H1 (cell line): Measurements from ENCODE around the gene GRM7. TPM values are rescaled to one million over a fixed set of nuclear protein-coding genes. Genes with fewer than 3 reads are reported as not detected.

Experiments
- CTCF ChIA-PET: fragments of 300-600 bp; sonication (Branson Sonifier 250); formaldehyde crosslinking; loops from one replicate; lab custom pipeline; 2021; ENCODE audit not compliant: partially characterized antibody; lab: Charles Lee
- POLR2A ChIA-PET: fragments of 300-600 bp; sonication (Branson Sonifier 250); formaldehyde crosslinking; loops from one replicate; lab custom pipeline; 2021; ENCODE audit warnings: inconsistent platforms; ENCODE audit not compliant: partially characterized antibody; lab: Charles Lee
- DNase-seq, 2 experiments: peaks; one replicate each; pipeline versions ENCODE4 v3.0.0 to v3.0.0-alpha.2; 2010 to 2022; ENCODE audit warnings: low spot score in 2 of 2, low read depth in 1 of 2, mixed read lengths in 1 of 2
- FAIRE-seq: peaks from 2 replicates; lab custom pipeline; 2011; peaks lifted over from hg19 to GRCh38; lab: Jason Lieb, UNC
- H2AFZ ChIP-seq: 2 replicates; pipeline ENCODE4 v1.8.1; 2012; ENCODE audit warnings: low read length, inconsistent platforms
- H2AK5ac ChIP-seq: 2 replicates; pipeline ENCODE4 v1.6.1; 2013; ENCODE audit warnings: low read depth, low read length
- H2BK120ac ChIP-seq: replicated peaks from 2 replicates; pipeline ENCODE3; 2013; ENCODE audit warnings: low read depth, low read length, inconsistent platforms
- H2BK12ac ChIP-seq: 2 replicates; pipeline ENCODE4 v1.6.1; 2013; ENCODE audit warnings: low read depth, low read length
- H2BK15ac ChIP-seq: 2 replicates; pipeline ENCODE4 v1.6.1; 2013; ENCODE audit warnings: low read length
- H2BK20ac ChIP-seq: 2 replicates; pipeline ENCODE4 v1.6.1; 2013; ENCODE audit warnings: low read length
- H2BK5ac ChIP-seq: 2 replicates; pipeline ENCODE4 v1.6.1; 2013; ENCODE audit warnings: low read depth, low read length
- H3K14ac ChIP-seq: 2 replicates; pipeline ENCODE4 v1.6.1; 2013; ENCODE audit warnings: inconsistent platforms; ENCODE audit not compliant: insufficient read length
- H3K18ac ChIP-seq: 2 replicates; pipeline ENCODE4 v1.6.1; 2013; ENCODE audit warnings: low read length; ENCODE audit errors: extremely low read depth
- H3K23ac ChIP-seq: 2 replicates; pipeline ENCODE4 v1.6.1; 2013; ENCODE audit warnings: inconsistent platforms; ENCODE audit not compliant: insufficient read length
- H3K23me2 ChIP-seq: 2 replicates; pipeline ENCODE4 v1.6.1; 2013; ENCODE audit warnings: low read depth, low read length
- H3K27ac ChIP-seq: 2 replicates; pipeline ENCODE4 v1.6.1; 2011; ENCODE audit warnings: low read depth, low read length, inconsistent platforms
- H3K27me3 ChIP-seq, 4 experiments: replicated peaks in 1 of 4; 1 replicate in 1 of 4; 2 replicates in 3 of 4; pipeline versions ENCODE4 v1.6.1 to v1.8.1; 2011 to 2013; ENCODE audit warnings: low read length in 3 of 4, mild to moderate bottlenecking in 3 of 4, inconsistent platforms in 2 of 4, mixed read lengths in 2 of 4, moderate library complexity in 1 of 4; ENCODE audit not compliant: control insufficient read depth in 3 of 4, insufficient read depth in 3 of 4; ENCODE audit errors: extremely low read depth in 1 of 4
- H3K36me3 ChIP-seq, 4 experiments: 2 replicates each; pipeline versions ENCODE4 v1.6.1 to v1.8.1; 2011 to 2013; ENCODE audit warnings: mild to moderate bottlenecking in 4 of 4, low read length in 3 of 4, moderate library complexity in 2 of 4, control low read depth in 1 of 4, inconsistent platforms in 1 of 4; ENCODE audit not compliant: insufficient read depth in 4 of 4, control insufficient read depth in 2 of 4
- H3K4ac ChIP-seq: replicated peaks from 2 replicates; pipeline ENCODE3; 2013; ENCODE audit warnings: low read length, low read depth, mixed read lengths, inconsistent platforms; ENCODE audit not compliant: insufficient read length
- H3K4me1 ChIP-seq, 4 experiments: replicated peaks in 1 of 4; 1 replicate in 1 of 4; 2 replicates in 3 of 4; pipeline versions ENCODE4 v1.6.1 to v1.8.1; 2011 to 2013; ENCODE audit warnings: low read length in 3 of 4, inconsistent platforms in 2 of 4, mixed read lengths in 1 of 4; ENCODE audit not compliant: insufficient read depth in 4 of 4, control insufficient read depth in 3 of 4
- H3K4me2 ChIP-seq, 2 experiments: 2 replicates each; pipeline versions ENCODE4 v1.6.1 to v1.8.1; 2011 to 2013; ENCODE audit warnings: low read depth in 2 of 2, low read length in 2 of 2, control low read depth in 1 of 2, inconsistent platforms in 1 of 2, mild to moderate bottlenecking in 1 of 2; ENCODE audit not compliant: insufficient read depth in 1 of 2
- H3K4me3 ChIP-seq, 4 experiments: fragments of 200-600, 300-600 bp in 1 of 4; sonication (generic), shearing (Covaris generic), sonication (Bioruptor Twin) in 1 of 4; 2 replicates each; pipeline versions ENCODE4 v1.5.1 to v1.8.1; 2011 to 2016; ENCODE audit warnings: low read length in 4 of 4, low read depth in 3 of 4, control low read depth in 2 of 4, inconsistent platforms in 2 of 4, mild to moderate bottlenecking in 2 of 4, mixed read lengths in 1 of 4, moderate library complexity in 1 of 4; ENCODE audit not compliant: insufficient read depth in 2 of 4; ENCODE audit errors: extremely low read depth in 1 of 4
- H3K56ac ChIP-seq: replicated peaks from 2 replicates; pipeline ENCODE3; 2013; ENCODE audit warnings: low read depth, mild to moderate bottlenecking, mixed read lengths, low read length, inconsistent platforms; ENCODE audit not compliant: insufficient read length
- H3K79me1 ChIP-seq: 2 replicates; pipeline ENCODE4 v1.6.1; 2013; ENCODE audit warnings: low read depth, low read length, control low read depth
- H3K79me2 ChIP-seq, 2 experiments: 2 replicates each; pipeline versions ENCODE4 v1.6.1 to v1.8.1; 2012 to 2013; ENCODE audit warnings: low read length in 2 of 2, mild to moderate bottlenecking in 2 of 2, inconsistent platforms in 1 of 2; ENCODE audit not compliant: insufficient read depth in 2 of 2, control insufficient read depth in 1 of 2
- H3K9ac ChIP-seq, 4 experiments: replicated peaks in 1 of 4; 1 replicate in 1 of 4; 2 replicates in 3 of 4; pipeline versions ENCODE4 v1.6.1 to v1.8.1; 2011 to 2013; ENCODE audit warnings: low read depth in 3 of 4, low read length in 3 of 4, control low read depth in 2 of 4, mild to moderate bottlenecking in 2 of 4, moderate library complexity in 2 of 4, inconsistent platforms in 1 of 4; ENCODE audit errors: extremely low read depth in 1 of 4
- H3K9me3 ChIP-seq, 2 experiments: 2 replicates each; pipeline versions ENCODE4 v1.6.1 to v1.8.1; 2012 to 2013; ENCODE audit warnings: mild to moderate bottlenecking in 2 of 2, moderate library complexity in 2 of 2, control low read depth in 1 of 2, inconsistent platforms in 1 of 2, low read depth in 1 of 2, low read length in 1 of 2, mixed read lengths in 1 of 2; ENCODE audit not compliant: insufficient read depth in 2 of 2
- H4K20me1 ChIP-seq, 2 experiments: replicated peaks in 1 of 2; 2 replicates each; pipeline versions ENCODE3 to v1.8.1; 2011 to 2013; ENCODE audit warnings: inconsistent platforms in 2 of 2, low read length in 2 of 2, mild to moderate bottlenecking in 1 of 2; ENCODE audit not compliant: insufficient read depth in 2 of 2, control insufficient read depth in 1 of 2
- H4K5ac ChIP-seq: 2 replicates; pipeline ENCODE4 v1.6.1; 2013; ENCODE audit warnings: low read length, low read depth, mixed read lengths, inconsistent platforms; ENCODE audit not compliant: insufficient read length
- H4K8ac ChIP-seq: 2 replicates; pipeline ENCODE4 v1.8.0; 2013; ENCODE audit warnings: mild to moderate bottlenecking, moderate library complexity, low read length, inconsistent platforms; ENCODE audit not compliant: insufficient read depth; ENCODE audit errors: extremely low read depth
- H4K91ac ChIP-seq: replicated peaks from 2 replicates; pipeline ENCODE3; 2013; ENCODE audit warnings: low read length, mixed read lengths, inconsistent platforms; ENCODE audit not compliant: insufficient read length
- ASH2L ChIP-seq: fragments of 200-600, 300-600 bp; sonication (generic); IDR thresholded peaks from one replicate; pipeline ENCODE4 v1.7.1; 2017; ENCODE audit warnings: low read length
- ATF2 ChIP-seq: IDR thresholded peaks from 2 replicates; pipeline ENCODE4 v1.6.1; 2012; ENCODE audit warnings: low read length, inconsistent platforms
- CTCF ChIP-seq, 3 experiments: IDR thresholded peaks; 1 replicate in 2 of 3; 2 replicates in 1 of 3; pipeline versions ENCODE4 v1.5.1 to v1.6.1; 2011; ENCODE audit warnings: low read length in 3 of 3, mild to moderate bottlenecking in 3 of 3, inconsistent platforms in 2 of 3, low read depth in 1 of 3, moderate library complexity in 1 of 3; ENCODE audit not compliant: insufficient read depth in 1 of 3; ENCODE audit errors: control extremely low read depth in 1 of 3
- MAFK ChIP-seq: IDR thresholded peaks from 2 replicates; pipeline ENCODE4 v1.6.1; 2012; ENCODE audit warnings: low read depth, mild to moderate bottlenecking, improper control_type of control experiment, low read length
- ZNF274 ChIP-seq: IDR thresholded peaks from 2 replicates; pipeline ENCODE4 v1.7.0; 2012; ENCODE audit warnings: low read length, borderline replicate concordance; ENCODE audit errors: extremely low read depth
- WGBS, 2 experiments: shearing (Covaris generic) in 1 of 2; methylation state at CpG; one replicate each; pipeline versions ENCODE4 v1.1.6 to v1.1.7; 2013 to 2015; ENCODE audit warnings: low lambda C conversion rate in 2 of 2, mixed read lengths in 2 of 2, inconsistent platforms in 1 of 2, low coverage in 1 of 2, missing lambda C conversion rate in 1 of 2; ENCODE audit not compliant: insufficient replicate concordance in 2 of 2, insufficient coverage in 1 of 2, insufficient read length in 1 of 2; ENCODE audit errors: extremely low coverage in 1 of 2, missing lambda C conversion rate in 1 of 2; 5-methylcytosine and 5-hydroxymethylcytosine counted together
- polyA plus RNA-seq, 7 experiments: library from polyadenylated mRNA; depleted of rRNA in 3 of 7; stranded (reverse) in 5 of 7; unstranded in 2 of 7; fragments of >200 nt in 5 of 7; fragments of 200-250 nt in 2 of 7; gene quantifications; 1 replicate in 5 of 7; 2 replicates in 1 of 7; 4 replicates in 1 of 7; pipeline versions ENCODE4 v1.2.1 to v1.2.3, GENCODE V29; 2011 to 2013; ENCODE audit warnings: missing spikeins in 2 of 7, mixed read lengths in 2 of 7
- total RNA-seq: library from RNA; stranded (reverse); fragmentation: NEBNext Ultra II Directional; extraction: Animal tissue kit (Norgen Biotek cat#: 25700); gene quantifications from 2 replicates; pipeline ENCODE4 v1.2.1, GENCODE V29; 2021

Gene GRM7
- total and polyA plus RNA-seq, 2 of the 8 experiments (the other 6 are each of a cell fraction or from before 2014, with no cell fraction given): 0.17 to 0.24 TPM

- DNase-seq (no peak), FAIRE-seq (no peak)
- no peak overlapping the region for H2AK5ac ChIP-seq
- TF ChIP-seq MAFK: 0 out of 2 replicates have a peak, but pooled peaks have one; percentile 10
- TF ChIP-seq ASH2L: no peak
- TF ChIP-seq ZNF274: no peak
- no peak for TF ChIP-seq CTCF (IDR thresholded peaks at IDR 0.05; ENCODE audit: control extremely low read depth in 1 of 3, insufficient read depth in 1 of 3, low read depth in 1 of 3, low read length in 3 of 3)
- no peak for TF ChIP-seq ATF2
- H3K9me3 ChIP-seq: no peaks in the 10 kb centered on the region
- H3K27me3 ChIP-seq: no peaks in the 10 kb centered on the region
- ChIA-PET CTCF (interaction anchor here (0.6 to 0.8 kb wide), 2 partner anchors 23 to 106 kb away, joined by 3 read pairs; no protein-coding TSS in a partner anchor), POLR2A (no interaction called here)
- H3K23me2 ChIP-seq: no peaks in the 10 kb centered on the region
- no peaks in the 10 kb centered on the region for H4K20me1 ChIP-seq
- no peak overlapping the region for H3K23ac ChIP-seq
- no peak overlapping the region for H3K56ac ChIP-seq
- WGBS, 2 experiments: 90% methylated on average over 2 of the region's 2 CpGs; no CpG with 5 or more reads in 1 of the 2 experiments
- H3K4me3 ChIP-seq: no peak overlapping the region
- no peak overlapping the region for H3K14ac ChIP-seq
- H3K79me1 ChIP-seq: no peaks in the 10 kb centered on the region
- peaks cover 0 to 4% (median 0%) of the 10 kb centered on the region in 4 experiments; a peak in 1 of 7 replicates for H3K4me1 ChIP-seq
- no peaks in the 10 kb centered on the region for H3K36me3 ChIP-seq
- no peak overlapping the region for H2BK120ac ChIP-seq
- H2BK5ac ChIP-seq: no peak overlapping the region
- no peak overlapping the region for H3K27ac ChIP-seq
- no peak overlapping the region for H2BK15ac ChIP-seq
- no peak overlapping the region for H4K5ac ChIP-seq
- no peak overlapping the region for H4K91ac ChIP-seq
- no peak overlapping the region for H2AFZ ChIP-seq
- H3K79me2 ChIP-seq: no peaks in the 10 kb centered on the region
- H3K4me2 ChIP-seq: no peak overlapping the region
- no peak overlapping the region for H3K9ac ChIP-seq
- no peak overlapping the region for H2BK12ac ChIP-seq
- H4K8ac ChIP-seq: no peak overlapping the region
- H3K4ac ChIP-seq: no peak overlapping the region
- no peak overlapping the region for H3K18ac ChIP-seq
- no peak overlapping the region for H2BK20ac ChIP-seq
Measured at GRCh38 chr3:6971933-6972332, 111.0 kb downstream of the GRM7 start.
